Neural progenitor cell (in vitro differentiated cells): ENCODE measurements around the gene PSD4. TPM values are rescaled to one million over a fixed set of nuclear protein-coding genes. Genes with fewer than 3 reads are reported as not detected.

ENCODE experiments used
- DNase-seq: peaks from one replicate; pipeline ENCODE4 v3.0.0-alpha.2; 2016; ENCODE audit warnings: low spot score
- H2AFZ ChIP-seq: fragments of 200-600 bp; sonication (generic); replicated peaks from 2 replicates; pipeline ENCODE4 v1.6.1; 2016; ENCODE audit warnings: antibody characterized with exemption
- H3F3A ChIP-seq: fragments of 200-600 bp; sonication (generic); 2 replicates; pipeline ENCODE4 v1.6.1; 2016; ENCODE audit warnings: antibody characterized with exemption, low read depth
- H3K27ac ChIP-seq: fragments of 200-600 bp; sonication (generic); 2 replicates; pipeline ENCODE4 v1.5.1; 2016; ENCODE audit warnings: mild to moderate bottlenecking
- H3K27me3 ChIP-seq: fragments of 200-600 bp; sonication (generic); 2 replicates; pipeline ENCODE4 v1.6.1; 2016; ENCODE audit warnings: mild to moderate bottlenecking, moderate library complexity
- H3K36me3 ChIP-seq: fragments of 200-600 bp; sonication (generic); 2 replicates; pipeline ENCODE4 v1.5.1; 2016
- H3K4me1 ChIP-seq: fragments of 200-600 bp; sonication (generic); 2 replicates; pipeline ENCODE4 v1.6.1; 2016; ENCODE audit warnings: mixed run types
- H3K4me2 ChIP-seq: fragments of 200-600 bp; sonication (generic); 2 replicates; pipeline ENCODE4 v1.6.1; 2016
- H3K4me3 ChIP-seq: fragments of 200-600 bp; sonication (generic); 2 replicates; pipeline ENCODE4 v1.5.1; 2016
- H3K79me2 ChIP-seq: fragments of 200-600 bp; sonication (generic); 2 replicates; pipeline ENCODE4 v1.6.1; 2016; ENCODE audit warnings: low read depth
- H3K9ac ChIP-seq: fragments of 200-600 bp; sonication (generic); 2 replicates; pipeline ENCODE4 v1.6.1; 2016
- H3K9me3 ChIP-seq: fragments of 200-600 bp; sonication (generic); 2 replicates; pipeline ENCODE4 v1.5.1; 2016; ENCODE audit warnings: low read depth
- H4K20me1 ChIP-seq: fragments of 200-600 bp; sonication (generic); 2 replicates; pipeline ENCODE4 v1.6.1; 2016; ENCODE audit warnings: low read depth
- H3K27ac Mint-ChIP-seq: 3 replicates; pipeline ENCODE4 v1.8.0; 2021; ENCODE audit warnings: mixed read lengths
- H3K27me3 Mint-ChIP-seq: 2 replicates; pipeline ENCODE4 v1.8.0; 2022; ENCODE audit warnings: low read depth, mild to moderate bottlenecking, inconsistent platforms, moderate library complexity, mixed read lengths; ENCODE audit not compliant: insufficient read depth
- H3K36me3 Mint-ChIP-seq: 3 replicates; pipeline ENCODE4 v1.8.0; 2021; ENCODE audit warnings: mixed read lengths
- H3K4me1 Mint-ChIP-seq: 3 replicates; pipeline ENCODE4 v1.8.0; 2021; ENCODE audit warnings: mixed read lengths
- H3K4me3 Mint-ChIP-seq: 3 replicates; pipeline ENCODE4 v1.8.0; 2021; ENCODE audit warnings: mild to moderate bottlenecking, moderate library complexity, mixed read lengths
- H3K9me3 Mint-ChIP-seq: 3 replicates; pipeline ENCODE4 v1.8.0; 2020; ENCODE audit warnings: mixed read lengths
- EZH2 ChIP-seq: fragments of 200-600 bp; sonication (generic); IDR thresholded peaks from 2 replicates; pipeline ENCODE4 v1.6.1; 2017; ENCODE audit warnings: antibody characterized with exemption, mild to moderate bottlenecking, moderate library complexity
- EZH2phosphoT487 ChIP-seq: fragments of 200-600 bp; sonication (generic); IDR thresholded peaks from 2 replicates; pipeline ENCODE4 v1.6.1; 2017; ENCODE audit warnings: antibody characterized with exemption
- total RNA-seq: library from RNA; depleted of rRNA; stranded (reverse); fragments of >200 nt; gene quantifications from 2 replicates; pipeline ENCODE4 v1.2.3, GENCODE V29; 2015; ENCODE audit warnings: low replicate concordance
- TF ChIP-seq, protein P1 (sequence below): fragments of 200-600 bp; sonication (generic); IDR thresholded peaks from 2 replicates; pipeline ENCODE4 v1.5.1; 2017; ENCODE audit warnings: antibody characterized with exemption, mild to moderate bottlenecking

The PSD4 gene
- total RNA-seq, 1 donor from 2014 or later: 0.02 TPM

GRCh38 chr2:113155331-113155730 lies 18.4 kb upstream of the PSD4 start:
- Mint-ChIP-seq H3K27ac (no peak overlapping the region), H3K36me3 (no peaks in the 10 kb centered on the region), H3K4me1 (peaks cover 25% of the 10 kb centered on the region)

GRCh38 chr2:113156278-113157117 lies 17.3 kb upstream of the PSD4 start:
- no peak for DNase-seq
- Histone ChIP-seq H4K20me1 (no peaks in the 10 kb centered on the region), H2AFZ (no peak overlapping the region), H3K9ac (no peak overlapping the region), H3K36me3 (no peaks in the 10 kb centered on the region), H3K4me1 (peaks cover 8% of the 10 kb centered on the region), H3K9me3 (no peaks in the 10 kb centered on the region), H3K27ac (no peak overlapping the region), H3K4me2 (peak overlapping the region; percentile 97), H3K4me3 (peak overlapping the region; percentile 59), H3K79me2 (no peaks in the 10 kb centered on the region), H3F3A (peaks cover 12% of the 10 kb centered on the region), H3K27me3 (peaks cover 56% of the 10 kb centered on the region)
- peaks cover 25% of the 10 kb centered on the region for H3K4me1 Mint-ChIP-seq
- TF ChIP-seq, protein P1, sequence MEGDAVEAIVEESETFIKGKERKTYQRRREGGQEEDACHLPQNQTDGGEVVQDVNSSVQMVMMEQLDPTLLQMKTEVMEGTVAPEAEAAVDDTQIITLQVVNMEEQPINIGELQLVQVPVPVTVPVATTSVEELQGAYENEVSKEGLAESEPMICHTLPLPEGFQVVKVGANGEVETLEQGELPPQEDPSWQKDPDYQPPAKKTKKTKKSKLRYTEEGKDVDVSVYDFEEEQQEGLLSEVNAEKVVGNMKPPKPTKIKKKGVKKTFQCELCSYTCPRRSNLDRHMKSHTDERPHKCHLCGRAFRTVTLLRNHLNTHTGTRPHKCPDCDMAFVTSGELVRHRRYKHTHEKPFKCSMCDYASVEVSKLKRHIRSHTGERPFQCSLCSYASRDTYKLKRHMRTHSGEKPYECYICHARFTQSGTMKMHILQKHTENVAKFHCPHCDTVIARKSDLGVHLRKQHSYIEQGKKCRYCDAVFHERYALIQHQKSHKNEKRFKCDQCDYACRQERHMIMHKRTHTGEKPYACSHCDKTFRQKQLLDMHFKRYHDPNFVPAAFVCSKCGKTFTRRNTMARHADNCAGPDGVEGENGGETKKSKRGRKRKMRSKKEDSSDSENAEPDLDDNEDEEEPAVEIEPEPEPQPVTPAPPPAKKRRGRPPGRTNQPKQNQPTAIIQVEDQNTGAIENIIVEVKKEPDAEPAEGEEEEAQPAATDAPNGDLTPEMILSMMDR: no peak
- peak; percentile 2 for TF ChIP-seq EZH2phosphoT487
- TF ChIP-seq EZH2: peak; percentile 59
- peak overlapping the region; percentile 80 for H3K4me3 Mint-ChIP-seq
- no peaks in the 10 kb centered on the region for H3K36me3 Mint-ChIP-seq
- no peaks in the 10 kb centered on the region for H3K9me3 Mint-ChIP-seq
- H3K27ac Mint-ChIP-seq: no peak overlapping the region
- H3K27me3 Mint-ChIP-seq: peaks cover 23% of the 10 kb centered on the region

More at GRCh38 chr2:113155331-113155730, 18.4 kb upstream of the PSD4 start:
- H3K9ac ChIP-seq: no peak overlapping the region
- H3K27ac ChIP-seq: no peak overlapping the region
- no peaks in the 10 kb centered on the region for H4K20me1 ChIP-seq
- peaks cover 12% of the 10 kb centered on the region for H3F3A ChIP-seq
- no peak overlapping the region for H2AFZ ChIP-seq
- H3K36me3 ChIP-seq: no peaks in the 10 kb centered on the region
- H3K9me3 ChIP-seq: no peaks in the 10 kb centered on the region
- Mint-ChIP-seq H3K4me3 (no peak overlapping the region), H3K9me3 (no peaks in the 10 kb centered on the region), H3K27me3 (peaks cover 20% of the 10 kb centered on the region)
- peaks cover 56% of the 10 kb centered on the region for H3K27me3 ChIP-seq
- peaks cover 8% of the 10 kb centered on the region for H3K4me1 ChIP-seq
- H3K4me2 ChIP-seq: no peak overlapping the region
- DNase-seq: no peak
- H3K4me3 ChIP-seq: no peak overlapping the region
- no peaks in the 10 kb centered on the region for H3K79me2 ChIP-seq
- no peak for TF ChIP-seq EZH2
- no peak for TF ChIP-seq EZH2phosphoT487
- TF ChIP-seq, protein P1: no peak

GRCh38 chr2:113157118-113157896 lies 16.5 kb upstream of the PSD4 start:
- H3K27ac ChIP-seq: no peak overlapping the region
- no peaks in the 10 kb centered on the region for H3K9me3 Mint-ChIP-seq
- H4K20me1 ChIP-seq: no peaks in the 10 kb centered on the region
- H3K27ac Mint-ChIP-seq: no peak overlapping the region
- H3K4me3 Mint-ChIP-seq: peak overlapping the region; percentile 84
- no peaks in the 10 kb centered on the region for H3K79me2 ChIP-seq
- no peak overlapping the region for H3K9ac ChIP-seq
- H3K4me3 ChIP-seq: peak overlapping the region; percentile 59
- peaks cover 56% of the 10 kb centered on the region for H3K27me3 ChIP-seq
- no peaks in the 10 kb centered on the region for H3K9me3 ChIP-seq
- TF ChIP-seq EZH2: no peak
- TF ChIP-seq, protein P1: no peak
- no peak for TF ChIP-seq EZH2phosphoT487
- peaks cover 23% of the 10 kb centered on the region for H3K27me3 Mint-ChIP-seq
- peaks cover 25% of the 10 kb centered on the region for H3K4me1 Mint-ChIP-seq
- DNase-seq: peak; percentile 76
- H3K36me3 Mint-ChIP-seq: no peaks in the 10 kb centered on the region
- H2AFZ ChIP-seq: peak overlapping the region; percentile 87
- peaks cover 8% of the 10 kb centered on the region for H3K4me1 ChIP-seq
- H3K4me2 ChIP-seq: peak overlapping the region; percentile 97
- H3K36me3 ChIP-seq: no peaks in the 10 kb centered on the region
- peaks cover 12% of the 10 kb centered on the region for H3F3A ChIP-seq
